Measurements from ENCODE around the gene FZD10.

Gene FZD10

GRCh38 chr12:130164216-130164542 lies 1.9 kb downstream of the FZD10 start:
- TF ChIP-seq TCF12 (IDR thresholded peaks at IDR 0.05; ENCODE audit: low read depth): no peak
- TF ChIP-seq ZBTB7A (IDR thresholded peaks at IDR 0.05; ENCODE audit: low read depth): no peak
- no peak for TF ChIP-seq CEBPB (IDR thresholded peaks at IDR 0.05)
- no peak for TF ChIP-seq RAD21 (IDR thresholded peaks at IDR 0.05; ENCODE audit: low read depth)
- TF ChIP-seq YY1 (IDR thresholded peaks at IDR 0.05; ENCODE audit: low read depth): no peak

- TF ChIP-seq TCF12 (IDR thresholded peaks at IDR 0.05; ENCODE audit: low read depth): no peak
- TF ChIP-seq USF1 (IDR thresholded peaks at IDR 0.05): no peak
- TF ChIP-seq ZBTB7A (IDR thresholded peaks at IDR 0.05; ENCODE audit: low read depth): no peak
- no peak for TF ChIP-seq CEBPB (IDR thresholded peaks at IDR 0.05)
- no peak for TF ChIP-seq EGR1 (IDR thresholded peaks at IDR 0.05)
- TF ChIP-seq TEAD4 (IDR thresholded peaks at IDR 0.05): no peak
- no peak for TF ChIP-seq YY1 (IDR thresholded peaks at IDR 0.05; ENCODE audit: low read depth)
- TF ChIP-seq FOXM1 (IDR thresholded peaks at IDR 0.05; ENCODE audit: borderline replicate concordance, low read depth): no peak
- no peak for TF ChIP-seq CREB1 (IDR thresholded peaks at IDR 0.05; ENCODE audit: low read depth)
- no peak for TF ChIP-seq MAX (IDR thresholded peaks at IDR 0.05)
Observed at GRCh38 chr12:130164936-130165335, 2.7 kb downstream of the FZD10 start.

GRCh38 chr12:130166306-130166705 lies 4.0 kb downstream of the FZD10 start:
- TF ChIP-seq TEAD4 (IDR thresholded peaks at IDR 0.05) (no peak), ZBTB7A (IDR thresholded peaks at IDR 0.05; ENCODE audit: low read depth) (no peak), NFIC (IDR thresholded peaks at IDR 0.05) (no peak), MAX (IDR thresholded peaks at IDR 0.05) (no peak), CREB1 (IDR thresholded peaks at IDR 0.05; ENCODE audit: low read depth) (no peak)

GRCh38 chr12:130167537-130167936 lies 5.3 kb downstream of the FZD10 start:
- TF ChIP-seq RAD21 (IDR thresholded peaks at IDR 0.05; ENCODE audit: low read depth): no peak
- TF ChIP-seq TEAD4 (IDR thresholded peaks at IDR 0.05): no peak
- no peak for TF ChIP-seq REST (IDR thresholded peaks at IDR 0.05; ENCODE audit: low read depth)
- no peak for TF ChIP-seq MAX (IDR thresholded peaks at IDR 0.05)
- TF ChIP-seq EP300 (IDR thresholded peaks at IDR 0.05; ENCODE audit: borderline replicate concordance): no peak
- no peak for TF ChIP-seq USF1 (IDR thresholded peaks at IDR 0.05)
- TF ChIP-seq CREB1 (IDR thresholded peaks at IDR 0.05; ENCODE audit: low read depth): no peak
- TF ChIP-seq TAF1 (IDR thresholded peaks at IDR 0.05; ENCODE audit: low read depth): no peak
- TF ChIP-seq EGR1 (IDR thresholded peaks at IDR 0.05): no peak
- TF ChIP-seq FOXM1 (IDR thresholded peaks at IDR 0.05; ENCODE audit: borderline replicate concordance, low read depth): no peak
- no peak for TF ChIP-seq NFIC (IDR thresholded peaks at IDR 0.05)
- no peak for TF ChIP-seq CEBPB (IDR thresholded peaks at IDR 0.05)
- TF ChIP-seq YY1 (IDR thresholded peaks at IDR 0.05; ENCODE audit: low read depth): no peak
- no peak for TF ChIP-seq TCF12 (IDR thresholded peaks at IDR 0.05; ENCODE audit: low read depth)
- TF ChIP-seq ZBTB7A (IDR thresholded peaks at IDR 0.05; ENCODE audit: low read depth): no peak

- TF ChIP-seq CEBPB (IDR thresholded peaks at IDR 0.05): no peak
- TF ChIP-seq REST (IDR thresholded peaks at IDR 0.05; ENCODE audit: low read depth): no peak
Observed at GRCh38 chr12:130169256-130169655, 7.0 kb downstream of the FZD10 start.

- TF ChIP-seq TEAD4 (IDR thresholded peaks at IDR 0.05) (no peak), FOXM1 (IDR thresholded peaks at IDR 0.05; ENCODE audit: borderline replicate concordance, low read depth) (no peak), TAF1 (IDR thresholded peaks at IDR 0.05; ENCODE audit: low read depth) (no peak), TCF12 (IDR thresholded peaks at IDR 0.05; ENCODE audit: low read depth) (no peak), NFIC (IDR thresholded peaks at IDR 0.05) (no peak), CREB1 (IDR thresholded peaks at IDR 0.05; ENCODE audit: low read depth) (no peak), EGR1 (IDR thresholded peaks at IDR 0.05) (no peak), USF1 (IDR thresholded peaks at IDR 0.05) (no peak), EP300 (IDR thresholded peaks at IDR 0.05; ENCODE audit: borderline replicate concordance) (no peak), REST (IDR thresholded peaks at IDR 0.05; ENCODE audit: low read depth) (no peak)
Observed at GRCh38 chr12:130169924-130170323, 7.7 kb downstream of the FZD10 start.
